ENCODE data around the gene ALK.
"Not testable (repeated sequence)": the region's sequence is repeated elsewhere in the genome, so short reads cannot be mapped to it uniquely, and the experiment has no call there.

DNA sequence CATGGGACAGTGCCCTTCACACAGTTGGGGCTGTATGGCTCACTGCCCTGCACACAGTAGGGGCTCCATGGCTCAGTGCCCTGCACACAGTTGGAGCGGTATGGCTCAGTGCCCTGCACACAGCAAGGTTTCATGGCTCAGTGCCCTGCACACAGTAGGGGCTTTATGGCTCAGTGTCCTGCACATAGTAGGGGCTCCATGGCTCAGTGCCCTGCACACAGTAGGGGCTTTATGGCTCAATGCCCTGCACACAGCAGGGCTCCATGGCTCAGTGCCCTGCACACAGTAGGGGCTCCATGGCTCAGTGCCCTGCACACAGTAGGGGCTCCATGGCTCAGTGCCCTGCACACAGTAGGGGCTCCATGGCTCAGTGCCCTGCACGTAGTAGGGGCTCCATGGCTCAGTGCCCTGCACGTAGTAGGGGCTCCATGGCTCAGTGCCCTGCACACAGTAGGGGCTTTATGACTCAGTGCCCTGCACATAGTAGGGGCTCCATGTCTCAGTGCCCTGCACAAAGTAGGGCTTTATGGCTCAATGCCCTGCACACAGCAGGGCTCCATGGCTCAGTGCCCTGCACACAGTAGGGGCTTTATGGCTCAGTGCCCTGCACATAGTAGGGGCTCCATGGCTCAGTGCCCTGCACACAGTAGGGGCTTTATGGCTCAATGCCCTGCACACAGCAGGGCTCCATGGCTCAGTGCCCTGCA is 676.2 kb downstream of the ALK start:
- not testable (repeated sequence) for TF ChIP-seq POLR2AphosphoS5 (IDR thresholded peaks at IDR 0.05; ENCODE audit: borderline replicate concordance, low read depth, low read length); EZH2 (IDR thresholded peaks at IDR 0.05); FOXP2 (optimal IDR thresholded peaks at IDR 0.05; ENCODE audit: control extremely low read depth, extremely low read length, insufficient read depth)
